Right lobe of liver (tissue), 6 donors: ENCODE data around the gene CPA1. TPM values are rescaled to one million over a fixed set of nuclear protein-coding genes. Genes with fewer than 3 reads are reported as not detected.
A peak's percentile ranks its signal among the peaks of the same experiment; 100 is the strongest.

ENCODE experiments used
- ATAC-seq, 4 donors: fragments of 200-7000 bp; cut with Tn5 transposase; one replicate each; pipeline ENCODE4 v1.9.1; 2020; ENCODE audit warnings: mild to moderate bottlenecking in 4 of 4, moderate library complexity in 4 of 4
- DNase-seq, 3 donors: peaks; one replicate each; pipeline ENCODE4 v3.0.0-alpha.2; 2020
- H3K27ac ChIP-seq, 3 donors: fragments of 200-600 bp; one replicate each; pipeline ENCODE4 v1.8.0; 2022
- H3K27me3 ChIP-seq, 2 donors: fragments of 200-600 bp; one replicate each; pipeline ENCODE4 v1.8.0; 2022
- H3K36me3 ChIP-seq, 4 donors: fragments of 200-600 bp; sonication (generic) in 1 of 4; one replicate each; pipeline versions ENCODE4 v1.5.1 to v1.8.0; 2017 to 2022; ENCODE audit warnings: control low read depth in 1 of 4
- H3K4me1 ChIP-seq, 4 donors: fragments of 200-600 bp; sonication (generic) in 1 of 4; one replicate each; pipeline versions ENCODE4 v1.5.1 to v1.8.0; 2017 to 2022; ENCODE audit warnings: control low read depth in 1 of 4
- H3K4me3 ChIP-seq, 3 donors: fragments of 200-600 bp; one replicate each; pipeline ENCODE4 v1.8.0; 2022
- H3K9me3 ChIP-seq, 4 donors: fragments of 200-600 bp; sonication (generic) in 1 of 4; one replicate each; pipeline versions ENCODE4 v1.5.1 to v1.8.0; 2017 to 2022; ENCODE audit warnings: control low read depth in 1 of 4
- CTCF ChIP-seq, 4 donors: fragments of 200-600 bp in 3 of 4; fragments of 450-650 bp in 1 of 4; IDR thresholded peaks; one replicate each; pipeline versions ENCODE4 v1.5.1 to v1.8.0; 2016 to 2022; ENCODE audit warnings: antibody characterized with exemption in 4 of 4, mild to moderate bottlenecking in 2 of 4
- POLR2A ChIP-seq: fragments of 450-650 bp; IDR thresholded peaks from one replicate; pipeline ENCODE4 v1.6.1; 2017; ENCODE audit warnings: antibody characterized with exemption, mild to moderate bottlenecking
- WGBS: methylation state at CpG from one replicate; pipeline ENCODE4 v1.1.6; 2018; ENCODE audit warnings: low coverage, low lambda C conversion rate; ENCODE audit not compliant: insufficient coverage; ENCODE audit errors: missing lambda C conversion rate; 5-methylcytosine and 5-hydroxymethylcytosine counted together
- intact Hi-C, 2 donors: fragments of 100-400 bp; cut with DNase I; formaldehyde crosslinking; loops; one replicate each; pipeline versions ENCODE4 v1.11.2 to v1.14.1; 2022
- total RNA-seq, 6 experiments: library from RNA; depleted of rRNA in 2 of 6; stranded (reverse); fragments of >200 nt in 2 of 6; fragmentation: NEBNext Ultra II Directional in 3 of 6; extraction: Animal tissue kit (Norgen Biotek cat#: 25700) in 3 of 6; gene quantifications; one replicate each; pipeline versions ENCODE4 v1.1.0 to v1.2.4, GENCODE V29; 2016 to 2023
- donor health status: DM: no; HTN: yes; CAD: no.
- donor health status: DM: no; HTN: no; CAD: no.
- donor health status: DM: no; HTN: no; CAD: no.
- donor health status: DM: no; HTN: yes; CAD: no.
- donor health status: DM: no; HTN: yes; CAD: no.

The CPA1 gene
- total RNA-seq, 6 experiments from 2014 or later = not detected

- Histone ChIP-seq H3K4me3 (no peak overlapping the region), H3K27me3 (no peaks in the 10 kb centered on the region), H3K36me3 (no peaks in the 10 kb centered on the region), H3K9me3 (no peaks in the 10 kb centered on the region), H3K4me1 (no peaks in the 10 kb centered on the region), H3K27ac (no peak overlapping the region)
- DNase-seq (peak in 1 of 3 donors; percentile 27), ATAC-seq (no peak)
- 100% methylated on average over 1 of the region's 6 CpGs for WGBS
- TF ChIP-seq POLR2A (no peak), CTCF (IDR thresholded peaks at IDR 0.05) (no peak)
- intact Hi-C loops = no loop called here
Measured at GRCh38 chr7:130385600-130386066, 5.3 kb downstream of the CPA1 start.

- no peak for TF ChIP-seq CTCF (IDR thresholded peaks at IDR 0.05)
- no peak for TF ChIP-seq POLR2A
- Histone ChIP-seq H3K27me3 (no peaks in the 10 kb centered on the region), H3K36me3 (no peaks in the 10 kb centered on the region), H3K27ac (no peak overlapping the region), H3K4me1 (no peaks in the 10 kb centered on the region), H3K9me3 (no peaks in the 10 kb centered on the region), H3K4me3 (no peak overlapping the region)
- no CpG with 5 or more reads among the region's 3 CpGs for WGBS
- peak in 1 of 3 donors; percentile 28 for DNase-seq
- no peak for ATAC-seq
- intact Hi-C loops = no loop called here
Measured at GRCh38 chr7:130386876-130387275, 6.6 kb downstream of the CPA1 start.

GRCh38 chr7:130387306-130387627 is 7.0 kb downstream of the CPA1 start:
- no peak overlapping the region for H3K27ac ChIP-seq
- no peaks in the 10 kb centered on the region for H3K27me3 ChIP-seq
- H3K36me3 ChIP-seq = no peaks in the 10 kb centered on the region
- intact Hi-C loops = no loop called here
- TF ChIP-seq CTCF (IDR thresholded peaks at IDR 0.05) (no peak), POLR2A (no peak)
- DNase-seq (no peak), ATAC-seq (no peak)
- 66% methylated on average over 3 of the region's 3 CpGs for WGBS
- H3K4me1 ChIP-seq = no peaks in the 10 kb centered on the region
- no peaks in the 10 kb centered on the region for H3K9me3 ChIP-seq
- no peak overlapping the region for H3K4me3 ChIP-seq

- Histone ChIP-seq H3K9me3 (no peaks in the 10 kb centered on the region), H3K27me3 (no peaks in the 10 kb centered on the region), H3K36me3 (no peaks in the 10 kb centered on the region), H3K4me3 (no peak overlapping the region), H3K27ac (no peak overlapping the region), H3K4me1 (no peaks in the 10 kb centered on the region)
- ATAC-seq (peak; percentile 39 to 84 (median 72)), DNase-seq (peak in 1 of 3 donors; percentile 22)
- intact Hi-C loops = no loop called here
- WGBS = 46% methylated on average over 10 of the region's 12 CpGs
- TF ChIP-seq CTCF (IDR thresholded peaks at IDR 0.05) (no peak), POLR2A (no peak)
Measured at GRCh38 chr7:130387628-130388403, 7.5 kb downstream of the CPA1 start.
